Measurements from ENCODE around the gene ADGB. TPM values are rescaled to one million over a fixed set of nuclear protein-coding genes. Genes with fewer than 3 reads are reported as not detected.

The ADGB gene
- total RNA-seq, 1 donor from 2014 or later: not detected

DNA sequence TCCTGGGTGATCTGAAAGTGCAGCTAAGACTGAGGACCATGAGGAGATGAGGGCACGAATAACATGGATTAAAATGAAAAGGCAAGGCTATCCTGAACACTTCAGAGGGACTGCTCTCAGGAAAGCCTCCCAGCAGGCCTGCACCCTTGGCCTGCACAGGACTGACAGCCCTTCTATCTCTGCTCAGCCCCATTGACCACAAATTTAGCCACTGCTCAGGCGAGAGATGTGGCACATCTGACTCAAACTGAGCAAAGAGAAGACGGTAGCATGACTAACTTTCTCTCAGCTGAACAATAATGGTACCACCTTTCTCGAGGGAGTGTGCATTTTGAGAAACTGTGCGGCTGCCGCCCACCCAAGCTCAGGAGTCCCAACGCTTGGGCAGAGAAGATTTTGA lies 257.5 kb downstream of the ADGB start:
- Mint-ChIP-seq H3K27ac (no peak overlapping the region), H3K36me3 (ENCODE audit: low read depth) (no peaks in the 10 kb centered on the region), H3K4me3 (no peak overlapping the region), H3K9me3 (no peaks in the 10 kb centered on the region), H3K27me3 (peaks cover 2% of the 10 kb centered on the region), H3K4me1 (peaks cover 8% of the 10 kb centered on the region)
- DNase-seq (no peak), ATAC-seq (ENCODE audit: low read depth) (no peak)
- ChIA-PET POLR2A (no interaction called here), CTCF (interaction anchor here (0.6 kb wide), 1 partner anchor 888 kb away, joined by 4 read pairs; no protein-coding TSS in a partner anchor)
- intact Hi-C loops (cut with micrococcal nuclease): loop anchor here (2.0 to 10.0 kb wide), 3 partner anchors 347 to 1396 kb away; no protein-coding TSS in a partner anchor
- TF ChIP-seq, protein P1, sequence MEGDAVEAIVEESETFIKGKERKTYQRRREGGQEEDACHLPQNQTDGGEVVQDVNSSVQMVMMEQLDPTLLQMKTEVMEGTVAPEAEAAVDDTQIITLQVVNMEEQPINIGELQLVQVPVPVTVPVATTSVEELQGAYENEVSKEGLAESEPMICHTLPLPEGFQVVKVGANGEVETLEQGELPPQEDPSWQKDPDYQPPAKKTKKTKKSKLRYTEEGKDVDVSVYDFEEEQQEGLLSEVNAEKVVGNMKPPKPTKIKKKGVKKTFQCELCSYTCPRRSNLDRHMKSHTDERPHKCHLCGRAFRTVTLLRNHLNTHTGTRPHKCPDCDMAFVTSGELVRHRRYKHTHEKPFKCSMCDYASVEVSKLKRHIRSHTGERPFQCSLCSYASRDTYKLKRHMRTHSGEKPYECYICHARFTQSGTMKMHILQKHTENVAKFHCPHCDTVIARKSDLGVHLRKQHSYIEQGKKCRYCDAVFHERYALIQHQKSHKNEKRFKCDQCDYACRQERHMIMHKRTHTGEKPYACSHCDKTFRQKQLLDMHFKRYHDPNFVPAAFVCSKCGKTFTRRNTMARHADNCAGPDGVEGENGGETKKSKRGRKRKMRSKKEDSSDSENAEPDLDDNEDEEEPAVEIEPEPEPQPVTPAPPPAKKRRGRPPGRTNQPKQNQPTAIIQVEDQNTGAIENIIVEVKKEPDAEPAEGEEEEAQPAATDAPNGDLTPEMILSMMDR (IDR thresholded peaks at IDR 0.05): no peak

DNA sequence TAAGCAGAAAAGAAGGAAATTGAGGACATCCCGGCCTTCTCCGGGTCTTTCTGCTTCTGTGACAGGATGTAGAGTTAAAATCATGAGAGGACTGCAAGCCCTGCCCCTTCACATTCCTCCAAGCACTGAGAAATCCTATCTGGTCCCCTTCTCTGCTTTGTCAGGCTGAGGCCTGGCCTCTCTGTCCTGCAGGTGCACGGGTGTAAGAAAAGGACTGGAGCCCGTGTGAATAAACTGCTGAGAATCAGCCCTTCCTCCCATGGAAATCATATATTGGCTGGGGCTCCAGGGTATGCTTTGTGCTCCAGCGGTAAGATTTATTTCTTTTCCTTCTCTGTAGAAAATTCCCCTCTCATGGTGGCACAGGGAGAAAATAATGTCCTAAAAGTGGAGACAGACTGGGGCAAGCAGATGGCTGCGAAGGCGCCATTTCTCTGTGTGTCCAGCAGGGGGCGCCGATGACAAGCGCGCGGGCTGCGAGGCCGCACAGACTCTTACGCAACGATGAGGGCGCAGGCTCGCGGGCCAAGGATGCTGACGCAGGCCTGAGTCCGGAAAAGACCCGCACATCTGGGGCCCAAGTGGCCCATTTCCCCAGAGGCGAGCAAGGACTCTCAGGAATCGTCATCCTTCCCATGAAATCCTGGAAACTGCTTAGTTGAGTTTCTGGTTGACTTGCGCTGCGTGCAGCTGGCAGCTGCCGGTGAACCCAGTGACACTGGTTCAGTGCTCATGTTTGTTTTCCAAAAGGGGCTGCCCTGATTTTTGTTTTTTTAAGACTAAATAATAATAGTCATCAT lies 258.6 kb downstream of the ADGB start:
- ATAC-seq (ENCODE audit: low read depth): peak; percentile 91
- peak overlapping the region; percentile 9 for H3K27ac Mint-ChIP-seq
- TF ChIP-seq, protein P1 (IDR thresholded peaks at IDR 0.05): peak; percentile 74
- peak overlapping the region; percentile 48 for H3K4me3 Mint-ChIP-seq
- DNase-seq: peak; percentile 61
- intact Hi-C loops (cut with micrococcal nuclease): loop anchor here (1.0 to 10.0 kb wide), 8 partner anchors 345 to 1607 kb away; no protein-coding TSS in a partner anchor
- H3K4me1 Mint-ChIP-seq: peaks cover 8% of the 10 kb centered on the region
- POLR2A ChIA-PET: no interaction called here
- H3K9me3 Mint-ChIP-seq: no peaks in the 10 kb centered on the region
- no peaks in the 10 kb centered on the region for H3K36me3 Mint-ChIP-seq (ENCODE audit: low read depth)
- CTCF ChIA-PET: interaction anchor here (2.1 kb wide), 1 partner anchor 426 kb away, joined by 12 read pairs; no protein-coding TSS in a partner anchor
- peaks cover under 1% of the 10 kb centered on the region for H3K27me3 Mint-ChIP-seq

DNA sequence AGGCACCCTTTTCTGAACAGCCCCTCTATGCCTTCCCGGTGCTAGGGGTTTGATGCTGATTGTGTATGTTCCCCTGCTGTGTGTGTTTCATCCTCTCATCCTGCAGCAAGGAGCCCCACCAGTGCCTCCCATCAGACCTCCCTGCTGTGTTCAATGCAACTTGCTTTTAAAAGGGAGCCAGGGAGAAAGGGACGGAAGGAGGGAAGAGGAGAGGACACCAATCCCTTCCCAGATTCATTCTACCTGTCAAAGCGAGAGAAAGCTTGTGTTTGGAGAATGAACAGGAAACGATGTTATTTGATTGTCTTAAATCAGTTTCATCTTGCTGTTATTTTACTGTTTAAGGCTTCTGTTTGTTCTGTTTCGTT lies 259.2 kb downstream of the ADGB start:
- TF ChIP-seq, protein P1 (IDR thresholded peaks at IDR 0.05): no peak
- H3K36me3 Mint-ChIP-seq (ENCODE audit: low read depth): no peaks in the 10 kb centered on the region
- CTCF ChIA-PET: interaction anchor here (2.1 kb wide), 1 partner anchor 426 kb away, joined by 12 read pairs; no protein-coding TSS in a partner anchor
- H3K4me1 Mint-ChIP-seq: peaks cover 8% of the 10 kb centered on the region
- POLR2A ChIA-PET: no interaction called here
- intact Hi-C loops (cut with micrococcal nuclease): loop anchor here (1.0 to 10.0 kb wide), 8 partner anchors 345 to 1606 kb away; no protein-coding TSS in a partner anchor
- no peak for DNase-seq
- H3K9me3 Mint-ChIP-seq: no peaks in the 10 kb centered on the region
- no peaks in the 10 kb centered on the region for H3K27me3 Mint-ChIP-seq
- no peak overlapping the region for H3K27ac Mint-ChIP-seq
- ATAC-seq (ENCODE audit: low read depth): peak; percentile 22
- peak overlapping the region; percentile 48 for H3K4me3 Mint-ChIP-seq

DNA sequence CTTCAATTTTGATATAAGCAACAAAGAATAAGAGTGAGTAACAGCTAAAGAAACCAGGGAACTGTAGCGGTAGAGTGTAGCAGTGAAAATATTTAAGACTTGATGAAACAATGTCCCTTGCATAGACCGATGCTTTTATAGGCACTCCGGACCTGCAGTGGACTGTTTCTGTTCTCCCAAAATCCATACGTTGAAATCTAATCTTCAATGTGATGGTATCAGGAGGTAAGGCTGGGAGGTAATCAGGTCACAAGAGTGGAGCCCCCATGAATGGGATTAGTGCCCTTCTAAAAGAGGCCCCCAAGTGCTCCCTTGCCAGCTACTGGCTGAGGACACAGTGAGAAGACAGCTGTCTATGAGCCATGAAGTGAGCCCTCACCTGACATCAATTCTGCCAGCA lies 260.4 kb downstream of the ADGB start:
- Mint-ChIP-seq H3K27ac (no peak overlapping the region), H3K4me1 (peaks cover 8% of the 10 kb centered on the region), H3K27me3 (no peaks in the 10 kb centered on the region), H3K9me3 (no peaks in the 10 kb centered on the region), H3K4me3 (no peak overlapping the region), H3K36me3 (ENCODE audit: low read depth) (no peaks in the 10 kb centered on the region)
- no peak for ATAC-seq (ENCODE audit: low read depth)
- CTCF ChIA-PET: no interaction called here
- TF ChIP-seq, protein P1 (IDR thresholded peaks at IDR 0.05): no peak
- no peak for DNase-seq
- intact Hi-C loops (cut with micrococcal nuclease): loop anchor here (5.0 to 10.0 kb wide), 2 partner anchors 526 to 1393 kb away; no protein-coding TSS in a partner anchor
- POLR2A ChIA-PET: no interaction called here

DNA sequence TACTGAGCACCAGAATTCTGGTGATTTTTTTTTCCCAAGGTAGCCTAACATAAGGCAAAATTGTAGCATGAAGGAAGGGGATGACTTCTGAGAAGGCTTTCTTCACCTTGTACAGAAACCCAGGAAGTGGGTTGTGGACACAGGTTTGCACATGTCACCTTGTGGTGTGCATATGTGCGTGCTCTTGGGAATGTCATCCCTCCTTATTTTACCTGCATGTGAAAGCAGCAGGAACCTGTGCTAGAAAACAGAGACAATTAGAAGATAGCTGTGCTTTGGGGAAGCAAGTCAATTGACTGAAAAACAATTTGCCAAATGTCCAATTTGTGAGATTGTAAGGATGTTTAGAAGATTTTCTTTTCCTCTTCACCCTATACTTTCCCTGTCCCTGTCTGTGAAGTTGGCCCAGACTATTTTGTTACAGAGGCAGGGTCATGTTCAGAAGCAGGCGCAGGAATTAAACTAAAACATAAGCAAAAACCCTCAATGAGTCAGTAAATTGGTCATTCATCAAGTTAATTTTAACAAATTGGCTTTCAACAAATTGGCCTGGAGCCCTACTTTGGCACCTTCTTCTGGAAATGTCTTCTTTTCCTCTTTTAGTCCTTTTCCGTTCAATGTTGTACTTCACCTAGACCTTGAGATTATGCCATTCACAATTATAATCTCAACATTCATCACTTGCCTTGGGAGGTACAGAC lies 261.2 kb downstream of the ADGB start:
- Mint-ChIP-seq H3K36me3 (ENCODE audit: low read depth) (no peaks in the 10 kb centered on the region), H3K27ac (no peak overlapping the region), H3K9me3 (no peaks in the 10 kb centered on the region), H3K4me3 (no peak overlapping the region), H3K27me3 (no peaks in the 10 kb centered on the region), H3K4me1 (peaks cover 8% of the 10 kb centered on the region)
- ChIA-PET CTCF (no interaction called here), POLR2A (no interaction called here)
- DNase-seq (no peak), ATAC-seq (ENCODE audit: low read depth) (no peak)
- TF ChIP-seq, protein P1 (IDR thresholded peaks at IDR 0.05): no peak
- intact Hi-C loops (cut with micrococcal nuclease): loop anchor here (5.0 to 10.0 kb wide), 2 partner anchors 525 to 1392 kb away; no protein-coding TSS in a partner anchor

Data from activated B cell treated with CpG ODN at 0.5 μM for 24 hours (primary cell).